ENCODE measurements around the gene MAT1A.
"Not testable (repeated sequence)": the region's sequence is repeated elsewhere in the genome, so short reads cannot be mapped to it uniquely, and the experiment has no call there.

MAT1A gene

GRCh38 chr10:80264081-80265056 lies 25.1 kb downstream of the MAT1A start:
- DNase-seq, result no peak

GRCh38 chr10:80261316-80262030 lies 28.0 kb downstream of the MAT1A start:
- DNase-seq, result no peak

DNA sequence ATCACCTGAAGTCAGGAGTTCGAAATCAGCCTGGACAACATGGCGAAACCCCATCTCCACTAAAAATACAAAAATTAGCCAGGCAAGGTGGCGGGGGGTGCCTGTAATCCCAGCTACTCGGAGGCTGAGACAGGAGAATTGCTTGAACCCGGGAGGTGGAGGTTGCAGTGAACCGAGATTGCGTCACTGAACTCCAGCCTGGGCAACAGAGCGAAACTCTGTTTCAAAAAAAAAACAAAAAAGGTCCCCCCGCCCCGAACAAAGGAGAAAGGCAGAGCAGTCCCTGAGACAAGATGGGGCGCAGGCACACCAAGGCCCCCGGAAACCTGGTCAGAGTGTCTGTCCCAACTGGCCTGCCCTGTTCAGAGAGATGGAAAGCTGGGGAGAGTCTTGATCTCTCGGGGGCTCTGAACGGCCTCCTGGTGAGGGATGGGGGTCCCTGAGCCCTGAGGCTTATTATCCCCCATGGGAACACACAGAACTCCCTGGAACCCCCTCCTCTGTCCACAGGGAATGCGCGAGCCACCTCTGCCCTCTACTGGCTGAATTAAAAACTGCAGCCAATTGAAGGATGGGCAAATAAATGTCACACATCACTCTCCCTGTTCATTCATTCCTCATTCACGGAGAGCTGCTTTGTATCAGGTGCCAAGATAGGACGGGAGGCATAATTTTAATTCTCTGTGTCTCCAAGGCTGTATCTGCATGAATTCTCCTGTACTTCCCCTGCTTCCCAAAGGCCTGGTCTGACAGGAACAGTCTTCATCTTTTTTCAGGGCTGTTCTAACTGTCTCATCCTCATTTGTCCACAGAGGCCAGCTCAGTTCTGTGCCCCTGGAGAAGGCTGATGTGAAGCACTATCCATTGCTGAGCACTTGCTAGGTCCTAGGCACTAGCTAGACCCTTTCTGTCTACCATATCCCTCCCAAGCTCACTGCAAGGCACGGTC lies 28.9 kb downstream of the MAT1A start:
- peak; percentile 45 for DNase-seq

DNA sequence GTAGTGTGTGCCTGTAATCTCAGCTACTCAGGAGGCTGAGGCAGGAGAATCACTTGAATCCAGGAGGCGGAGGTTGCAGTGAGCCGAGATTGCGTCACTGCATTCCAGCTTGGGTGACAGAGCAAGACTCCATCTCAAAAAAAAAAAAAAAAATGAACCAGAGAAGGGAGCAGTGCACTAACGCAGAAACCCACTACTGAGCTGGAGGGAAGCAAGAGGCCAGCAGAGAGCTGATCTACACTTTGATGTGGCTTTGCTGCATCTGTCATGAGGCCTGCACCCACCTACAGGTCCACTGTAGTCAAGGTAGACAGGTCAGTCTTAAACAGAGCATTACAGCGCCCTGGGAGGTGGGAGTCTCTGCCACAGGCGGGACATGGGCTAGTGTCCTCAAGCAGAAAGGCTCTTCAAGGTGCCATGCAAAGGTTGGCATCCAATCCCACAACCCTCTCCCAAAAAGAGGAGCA lies 30.0 kb downstream of the MAT1A start:
- no peak for DNase-seq

- not testable (repeated sequence) for DNase-seq
Observed at GRCh38 chr10:80256798-80257197, 32.7 kb downstream of the MAT1A start.

- not testable (repeated sequence) for DNase-seq
Observed at GRCh38 chr10:80254726-80255125, 34.7 kb downstream of the MAT1A start.

- not testable (repeated sequence) for DNase-seq
Observed at GRCh38 chr10:80253963-80254271, 35.5 kb downstream of the MAT1A start.

GRCh38 chr10:80253266-80253962 lies 36.0 kb downstream of the MAT1A start:
- DNase-seq, result no peak

DNA sequence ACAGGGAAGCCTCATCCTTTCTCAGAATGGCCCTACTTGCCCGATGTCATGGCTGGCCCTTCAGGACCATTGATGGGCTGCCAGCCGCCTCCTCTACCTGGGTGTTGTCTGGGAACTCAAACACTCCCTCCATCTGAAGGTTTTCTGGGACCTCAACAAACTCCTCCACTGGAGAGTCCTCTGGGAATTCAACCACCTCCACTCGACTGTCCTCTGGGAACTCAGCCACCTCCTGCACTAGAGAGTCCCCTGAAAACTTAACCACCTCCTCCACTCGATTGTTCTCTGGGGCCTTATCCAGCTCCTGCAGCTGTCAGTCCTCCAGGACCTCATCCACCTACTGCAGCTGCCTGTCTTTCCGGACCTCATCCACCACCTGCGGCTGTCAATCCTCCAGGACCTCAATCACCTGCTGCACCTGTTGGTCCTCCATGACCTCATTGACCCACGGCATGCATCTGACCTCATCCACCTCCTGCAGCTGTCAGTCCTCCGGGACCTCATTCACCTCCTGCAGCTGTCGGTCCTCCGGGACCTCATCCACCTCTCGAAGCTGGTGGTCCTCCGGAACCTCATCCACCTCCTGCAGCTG lies 37.1 kb downstream of the MAT1A start:
- DNase-seq, result no peak

DNA sequence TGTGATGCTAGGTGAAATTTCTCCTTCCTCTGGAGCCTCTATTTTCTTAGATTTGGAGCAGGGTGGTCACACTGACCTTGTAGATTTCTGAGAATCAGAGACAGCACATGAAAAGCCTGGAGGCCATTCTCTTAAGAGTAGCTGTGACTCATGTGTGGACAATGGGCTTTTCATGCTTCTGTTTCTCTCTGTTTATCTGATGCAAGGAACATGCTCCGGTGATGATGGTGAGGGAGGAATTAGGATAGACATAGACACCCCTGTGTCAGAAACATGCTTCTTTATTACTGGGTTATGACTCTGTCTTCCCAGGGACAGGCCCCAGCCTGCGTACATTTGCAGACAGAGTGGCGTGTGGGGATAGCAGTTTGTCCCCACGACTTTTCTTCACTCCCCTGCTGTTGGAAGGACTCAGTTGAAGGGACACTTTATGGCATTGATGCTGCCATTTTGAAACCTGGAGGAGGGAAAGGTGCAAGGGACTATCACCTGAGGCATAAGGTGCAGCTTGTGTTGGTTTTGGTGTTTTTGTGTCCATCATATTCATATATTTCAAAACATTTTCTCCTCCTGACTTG lies 37.7 kb downstream of the MAT1A start:
- DNase-seq, result not testable (repeated sequence)

GRCh38 chr10:80250399-80250798 lies 39.1 kb downstream of the MAT1A start:
- DNase-seq, result not testable (repeated sequence)

- DNase-seq, result not testable (repeated sequence)
Observed at GRCh38 chr10:80249906-80250305, 39.6 kb downstream of the MAT1A start.

DNA sequence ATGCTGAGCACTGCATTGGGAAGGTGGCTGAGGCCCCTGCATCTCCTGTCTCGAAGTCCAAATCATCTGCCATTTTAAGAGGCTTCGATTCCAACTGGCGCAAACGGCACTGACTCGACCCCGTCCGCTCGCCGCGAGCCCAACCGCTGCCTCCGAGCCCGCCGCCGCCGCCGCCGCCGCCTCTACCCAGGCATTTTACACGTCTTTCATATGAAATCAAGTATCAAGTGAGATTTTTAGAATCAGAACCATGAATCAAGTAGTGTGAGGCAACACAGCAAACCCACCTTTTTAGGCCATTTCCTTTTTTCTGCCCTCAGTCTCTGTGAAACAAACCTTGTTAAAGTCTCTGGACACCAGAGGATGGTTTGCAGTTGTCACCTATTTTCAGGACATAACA lies 41.8 kb downstream of the MAT1A start:
- not testable (repeated sequence) for DNase-seq

- DNase-seq, result not testable (repeated sequence)
Observed at GRCh38 chr10:80244371-80244770, 45.1 kb downstream of the MAT1A start.

DNA sequence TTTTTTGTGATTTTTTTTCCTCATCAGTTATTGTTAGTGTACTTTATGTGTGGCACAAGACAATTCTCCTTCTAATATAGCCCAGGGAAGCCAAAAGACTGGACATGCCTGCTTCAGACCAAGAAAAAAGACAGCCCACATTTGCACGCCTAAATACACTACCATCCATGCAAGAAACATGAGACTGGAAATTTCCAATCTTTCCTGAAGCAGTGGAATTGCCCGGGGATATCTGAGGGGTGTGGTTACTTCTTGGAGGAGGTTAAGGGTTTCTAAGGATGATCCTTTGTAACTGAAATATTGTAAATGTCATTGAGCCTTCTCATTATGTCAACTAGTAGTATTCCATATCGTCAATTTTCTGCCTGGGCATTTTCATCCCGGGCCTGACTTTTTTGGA lies 47.1 kb downstream of the MAT1A start:
- DNase-seq, result not testable (repeated sequence)

DNA sequence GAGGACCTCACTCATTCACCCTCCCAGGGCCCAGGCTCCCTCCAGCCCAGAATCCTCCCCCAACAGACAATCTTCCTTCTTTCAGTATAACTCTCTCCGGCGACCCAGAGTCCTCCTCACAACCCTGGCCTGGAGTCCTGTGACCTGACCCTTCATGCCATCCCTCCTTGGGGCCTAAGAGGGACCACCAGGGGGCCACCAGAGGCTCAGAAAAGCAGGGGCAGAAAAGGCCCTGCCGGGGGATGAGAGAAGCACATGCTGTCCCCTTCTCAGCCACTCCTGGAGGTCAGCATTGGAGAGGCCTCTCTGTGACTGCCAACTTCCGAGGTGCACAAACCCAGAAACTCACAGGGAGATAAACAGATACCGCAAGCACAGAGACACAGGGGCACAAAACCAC lies 53.0 kb downstream of the MAT1A start:
- not testable (repeated sequence) for DNase-seq

DNA sequence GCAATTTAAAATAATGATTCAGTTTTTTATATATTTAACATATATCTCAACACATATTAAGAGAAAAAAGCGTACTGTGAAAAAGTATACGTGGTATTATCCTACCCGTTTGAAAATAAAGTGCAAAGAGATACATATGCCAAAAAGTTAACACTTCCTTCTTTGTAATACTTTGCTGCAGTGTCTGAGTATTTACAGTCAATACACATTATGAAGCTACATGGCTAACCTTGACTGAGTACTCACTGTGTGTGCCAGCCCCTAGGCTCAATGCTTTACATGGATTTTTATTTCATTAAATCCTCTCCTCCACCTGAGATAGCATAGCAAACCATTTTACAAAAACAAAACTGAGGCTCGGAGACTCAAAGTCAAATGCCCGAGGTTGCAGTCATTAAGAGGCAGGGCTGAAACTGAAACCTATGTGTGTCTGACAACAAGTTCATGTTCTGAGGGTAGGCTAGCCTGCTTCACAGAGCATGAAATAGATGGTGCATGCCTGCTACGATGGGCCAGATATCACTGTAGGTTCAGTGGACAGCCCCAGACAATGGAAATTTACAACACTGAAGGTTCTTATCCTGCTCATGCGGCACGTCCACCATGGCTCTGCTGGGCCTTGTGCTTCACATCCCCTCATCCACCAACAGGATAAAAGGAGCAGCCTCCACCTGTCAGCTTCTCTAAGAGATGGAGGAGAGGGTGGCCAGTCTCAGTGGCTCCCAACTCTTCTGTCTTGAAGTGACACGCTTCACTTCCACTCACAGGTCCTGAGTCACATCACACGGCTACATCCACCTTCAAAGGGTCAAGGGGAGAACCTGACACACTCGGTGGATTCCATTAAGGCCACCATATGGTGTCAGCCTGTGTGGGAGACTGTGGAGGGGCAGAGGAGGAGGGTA lies 54.9 kb downstream of the MAT1A start:
- not testable (repeated sequence) for DNase-seq

DNA sequence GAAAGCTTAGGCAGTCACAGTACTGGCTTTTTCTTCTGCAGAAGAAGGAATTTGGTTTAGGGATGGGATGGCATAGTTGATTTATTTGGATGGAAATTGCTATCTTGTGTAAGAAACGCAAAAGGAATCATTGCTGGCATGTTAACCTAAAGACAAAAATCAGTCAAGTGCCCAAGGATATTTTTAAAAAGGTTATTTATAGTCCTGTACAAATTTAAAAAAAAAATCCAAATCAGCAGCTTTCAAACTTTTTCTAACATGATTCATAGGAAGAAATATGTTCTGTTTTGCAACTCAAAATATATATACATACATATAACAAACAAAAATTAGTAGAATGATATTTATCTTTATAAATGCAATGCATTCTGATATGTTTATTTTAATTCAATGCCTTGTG lies 55.6 kb downstream of the MAT1A start:
- DNase-seq, result not testable (repeated sequence)

DNA sequence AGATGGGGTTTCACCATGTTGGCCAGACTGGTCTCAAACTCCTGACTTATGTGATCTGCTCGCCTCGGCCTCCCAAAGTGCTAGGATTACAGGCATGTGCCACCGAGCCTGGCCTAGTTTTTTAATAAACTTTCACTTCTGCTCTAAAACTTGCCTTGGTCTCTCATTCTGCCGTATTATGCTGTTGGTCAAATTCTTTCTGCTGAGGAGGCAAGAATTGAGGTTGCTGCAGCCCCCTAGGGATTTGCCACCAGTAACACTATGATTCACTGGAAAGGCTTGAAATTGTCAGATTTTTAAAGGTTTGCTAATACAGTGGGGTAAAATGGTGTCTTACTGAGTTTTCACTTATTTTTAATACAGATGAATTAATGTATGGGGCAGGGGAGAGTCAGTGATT lies 62.7 kb downstream of the MAT1A start:
- DNase-seq, result not testable (repeated sequence)

DNA sequence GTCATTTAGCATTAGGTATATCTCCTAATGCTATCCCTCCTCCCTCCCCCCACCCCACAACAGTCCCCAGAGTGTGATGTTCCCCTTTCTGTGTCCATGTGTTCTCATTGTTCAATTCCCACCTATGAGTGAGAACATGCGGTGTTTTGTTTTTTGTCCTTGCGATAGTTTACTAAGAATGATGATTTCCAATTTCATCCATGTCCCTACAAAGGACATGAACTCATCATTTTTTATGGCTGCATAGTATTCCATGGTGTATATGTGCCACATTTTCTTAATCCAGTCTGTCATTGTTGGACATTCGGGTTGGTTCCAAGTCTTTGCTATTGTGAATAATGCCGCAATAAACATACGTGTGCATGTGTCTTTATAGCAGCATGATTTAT lies 66.4 kb downstream of the MAT1A start:
- not testable (repeated sequence) for DNase-seq
